ENCODE measurements around the gene DST.

DST gene

GRCh38 chr6:56479381-56479780, 163.3 kb downstream of the DST start:
- no peak for DNase-seq

DNA sequence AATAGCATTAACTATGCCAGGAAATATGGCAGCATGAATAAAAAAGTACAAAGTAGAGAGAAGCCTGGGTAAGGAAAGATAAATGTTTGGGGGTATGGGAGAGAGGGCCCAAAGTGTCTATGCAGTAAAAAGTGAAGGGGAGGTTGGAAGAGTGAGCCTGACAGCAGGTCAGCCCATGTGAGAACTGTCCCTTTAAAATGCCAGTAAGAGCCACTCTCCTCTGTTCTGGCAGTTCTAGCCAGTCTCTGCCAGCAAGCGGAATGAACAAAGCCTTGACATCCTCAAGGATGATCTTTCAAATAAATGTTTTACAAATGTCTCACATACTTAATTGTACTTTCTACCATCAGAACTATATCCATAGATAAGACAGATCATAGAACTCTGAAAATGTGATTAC, 164.5 kb downstream of the DST start:
- DNase-seq, result no peak

- DNase-seq, result no peak
These were observed 165.4 kb downstream of the DST start for GRCh38 chr6:56477241-56477640.

- DNase-seq, result peak in 1 of 2 experiments; percentile 54
These were observed 166.8 kb downstream of the DST start for GRCh38 chr6:56475736-56476457.

- DNase-seq, result no peak
These were observed 168.2 kb downstream of the DST start for GRCh38 chr6:56474532-56474931.

- no peak for DNase-seq
These were observed 179.2 kb downstream of the DST start for GRCh38 chr6:56463443-56463842.

- no peak for DNase-seq
These were observed 183.5 kb downstream of the DST start for GRCh38 chr6:56459030-56459805.

DNA sequence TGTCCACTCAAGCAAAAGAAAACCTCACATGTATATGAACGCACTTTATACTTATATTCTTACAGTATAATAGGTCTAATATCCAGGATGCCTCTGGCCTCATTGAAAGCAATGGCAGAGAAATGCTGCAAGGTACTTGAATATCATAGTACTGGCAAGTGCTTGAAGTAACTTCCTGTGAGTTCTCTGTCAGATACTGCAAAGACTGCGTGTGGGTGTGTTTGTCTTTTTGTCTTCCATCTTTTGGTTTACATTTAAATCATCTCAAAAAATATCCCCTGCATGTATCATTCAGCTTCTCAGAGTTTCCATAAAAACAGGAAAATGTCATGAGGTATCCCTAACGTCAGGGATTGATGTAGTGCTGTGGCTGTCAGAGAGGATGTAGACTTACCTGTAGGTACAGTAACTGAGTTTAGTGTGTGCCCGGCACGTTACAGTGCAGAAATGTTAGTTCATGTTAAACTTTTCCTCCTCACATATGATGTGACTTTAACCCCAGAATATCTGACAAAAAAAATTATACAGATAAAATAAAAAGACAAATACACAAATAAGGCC, 184.3 kb downstream of the DST start:
- DNase-seq, result no peak

DNA sequence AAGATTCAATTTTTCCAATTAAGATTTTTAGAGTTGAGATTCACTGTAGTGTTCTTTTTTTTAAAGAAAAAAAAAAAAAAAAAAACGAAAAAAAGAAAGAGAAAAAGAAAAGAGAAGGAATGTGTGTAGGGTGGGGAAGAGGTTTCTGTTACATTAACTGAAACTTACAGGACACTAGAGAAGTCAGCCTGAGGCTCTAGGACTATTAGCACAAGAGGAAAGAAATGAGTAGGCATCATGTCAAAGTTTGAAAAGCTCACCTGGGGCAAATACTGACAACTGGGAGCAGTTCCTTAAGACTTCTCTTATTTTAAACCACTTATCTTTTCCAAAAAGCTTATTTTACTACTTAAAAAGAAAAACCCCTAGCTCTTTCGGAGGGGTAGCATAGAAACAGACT, 185.9 kb downstream of the DST start:
- no peak for DNase-seq

DNA sequence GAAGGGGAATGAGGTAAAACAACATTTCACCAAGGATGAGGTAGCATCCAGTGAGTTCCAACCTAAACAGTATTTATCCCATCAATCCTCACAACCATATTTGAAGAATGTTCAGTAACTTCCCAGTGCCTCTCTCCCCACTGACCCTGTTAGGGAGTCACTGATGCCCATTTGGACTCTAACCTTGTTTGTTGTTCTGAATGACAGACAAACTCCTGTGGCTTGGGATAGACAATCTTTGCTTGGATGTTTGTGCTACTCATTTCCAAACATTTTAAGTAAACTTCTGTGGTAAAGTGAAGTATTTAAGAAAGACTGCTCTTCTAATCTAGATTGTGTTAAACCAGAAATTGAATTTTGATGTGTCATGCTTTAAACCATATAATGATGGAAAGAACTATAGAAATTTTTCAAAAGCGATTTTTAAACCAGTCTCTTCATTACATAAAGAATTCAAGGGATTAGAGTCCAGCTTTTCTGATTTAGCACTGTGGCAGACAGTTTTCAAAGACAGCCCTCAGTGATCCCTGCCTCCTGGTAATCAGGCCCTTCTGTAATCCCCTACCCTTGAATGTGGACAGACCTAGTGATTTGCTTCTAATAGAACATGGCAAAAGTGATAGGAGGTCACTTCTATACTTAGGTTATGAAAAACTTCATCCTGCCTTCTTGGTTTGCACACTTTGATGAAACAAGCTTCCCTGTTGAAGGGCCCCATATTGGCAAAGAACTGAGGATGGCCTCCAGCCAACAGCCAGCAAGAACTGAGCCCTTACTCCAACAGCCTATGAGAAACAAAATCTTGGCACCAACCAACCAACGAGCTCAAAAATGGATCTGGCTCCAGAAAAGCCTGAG, 191.6 kb downstream of the DST start:
- DNase-seq, result no peak

GRCh38 chr6:56450376-56450775, 192.3 kb downstream of the DST start:
- DNase-seq, result no peak

DNA sequence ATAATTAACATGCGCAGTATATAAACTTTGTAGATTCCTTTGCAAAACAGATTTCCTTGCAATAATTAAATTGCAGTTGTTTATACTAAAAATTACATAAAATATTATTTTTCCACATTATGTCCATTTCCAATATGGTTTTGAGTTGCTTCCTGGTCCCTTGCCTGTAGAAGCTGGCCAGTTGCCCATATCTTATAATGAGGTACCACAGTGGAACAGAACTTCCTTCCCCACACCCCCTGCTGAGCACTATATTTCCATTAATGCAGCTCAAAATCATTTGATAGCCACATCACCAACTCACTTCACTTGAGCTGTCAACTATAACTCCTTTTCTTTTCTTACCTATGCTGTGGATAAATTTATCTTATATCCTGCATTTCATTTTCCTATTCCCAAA, 194.6 kb downstream of the DST start:
- no peak for DNase-seq

DNA sequence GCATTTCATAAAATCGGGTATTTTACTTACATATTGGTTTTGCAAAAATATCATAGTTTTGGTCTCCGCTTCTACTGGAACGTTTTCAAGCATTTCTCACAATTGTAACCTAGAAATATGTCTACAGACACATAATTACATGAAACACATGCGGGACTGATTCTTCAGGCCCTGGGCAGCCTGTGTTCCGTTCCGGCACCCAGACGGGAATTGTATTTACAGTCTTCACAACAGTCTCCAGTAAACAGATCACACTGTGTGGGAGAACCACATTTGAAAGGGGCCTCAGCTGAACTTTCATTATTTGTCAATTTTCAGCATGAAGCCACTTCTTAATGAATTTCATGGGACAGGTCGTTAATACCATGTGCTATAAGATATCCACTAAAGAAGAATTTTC, 196.9 kb downstream of the DST start:
- no peak for DNase-seq

GRCh38 chr6:56444855-56445254, 197.8 kb downstream of the DST start:
- no peak for DNase-seq

DNA sequence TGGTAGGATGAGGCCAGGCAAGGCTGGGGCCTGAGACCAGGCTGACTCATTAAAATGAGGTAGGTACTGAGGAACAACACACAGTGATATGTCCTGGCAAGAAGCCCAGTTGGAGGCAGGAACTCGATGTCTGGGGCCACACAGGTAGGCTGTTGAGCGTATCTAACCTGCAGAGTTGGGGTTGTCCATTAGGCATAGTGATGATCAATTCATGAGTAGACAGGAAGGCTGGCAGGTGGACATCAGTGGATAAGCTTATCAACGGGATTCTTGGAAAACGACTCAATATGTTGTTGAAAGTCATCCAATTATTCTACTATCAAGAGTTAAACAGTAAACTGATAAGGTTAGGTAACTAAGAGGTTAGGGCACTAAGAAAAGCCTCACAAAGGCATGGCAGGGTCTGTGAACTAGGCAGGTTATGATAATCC, 202.1 kb downstream of the DST start:
- DNase-seq, result no peak

- DNase-seq, result no peak
These were observed 205.4 kb downstream of the DST start for GRCh38 chr6:56437171-56437900.

DNA sequence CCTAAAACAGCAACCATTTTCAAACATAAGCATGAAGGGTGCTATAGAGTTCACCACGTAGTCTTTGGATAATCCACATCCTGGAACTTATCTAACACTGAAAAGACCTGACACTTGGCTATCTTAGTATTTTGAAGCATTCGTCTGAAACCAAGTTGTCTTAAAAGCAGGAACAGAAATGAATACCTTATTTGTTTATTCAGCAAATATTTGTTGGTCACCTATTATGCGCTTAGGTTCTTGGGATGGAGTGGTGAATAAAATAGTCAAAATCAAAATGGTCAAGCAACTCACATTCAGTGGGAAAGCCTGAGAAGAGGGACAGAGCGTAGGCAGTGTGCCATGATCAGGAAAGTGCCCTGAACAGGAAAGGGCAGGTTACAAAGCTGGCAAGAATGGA, 206.9 kb downstream of the DST start:
- no peak for DNase-seq

GRCh38 chr6:56435326-56435725, 207.4 kb downstream of the DST start:
- no peak for DNase-seq

DNA sequence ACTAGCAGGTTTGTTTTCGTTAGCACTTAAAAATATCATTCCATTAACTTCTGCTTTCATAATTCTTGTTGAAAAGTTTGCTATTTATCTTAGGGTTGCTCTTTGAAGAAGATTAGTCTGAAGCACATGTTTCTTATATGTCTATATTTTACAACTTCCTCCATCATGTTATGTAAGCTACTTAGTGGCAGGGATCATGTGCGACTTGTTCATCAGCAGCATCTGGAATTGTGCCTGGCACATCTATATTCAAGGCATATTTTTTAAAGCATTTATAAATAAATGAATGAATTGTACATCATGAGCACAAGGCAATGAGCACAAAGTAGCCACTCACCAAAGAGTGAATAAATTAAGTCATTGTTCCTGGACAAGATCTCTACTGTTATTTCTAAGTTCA, 208.1 kb downstream of the DST start:
- no peak for DNase-seq

GRCh38 chr6:56433119-56433518, 209.6 kb downstream of the DST start:
- DNase-seq, result no peak

DNA sequence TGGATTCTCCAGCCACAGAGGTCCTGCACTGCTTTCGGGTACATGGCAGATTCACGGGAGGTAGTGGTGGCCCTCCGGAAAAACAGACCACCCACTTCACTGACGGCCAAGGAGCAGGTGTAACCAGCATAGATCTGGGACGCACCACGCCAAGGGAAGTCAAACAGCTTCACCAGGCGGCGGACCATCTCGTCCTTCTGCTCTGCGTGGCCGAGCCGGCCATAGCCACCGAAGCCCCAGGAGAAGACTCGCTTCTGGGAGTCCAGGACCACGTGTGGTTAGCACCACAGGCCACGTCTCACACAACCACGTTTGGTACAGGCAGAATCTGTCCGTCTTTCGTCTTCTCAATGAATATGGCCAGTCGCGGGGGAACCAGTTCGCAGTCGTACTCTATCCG, 210.5 kb downstream of the DST start:
- no peak for DNase-seq
